ENCODE data around the gene TTC34.

Gene TTC34

GRCh38 chr1:2623571-2624337 is 177.7 kb downstream of the TTC34 start:
- no peak for DNase-seq (ENCODE audit: low spot score)

- DNase-seq (ENCODE audit: low spot score): no peak
Observed at GRCh38 chr1:2617971-2618470, 183.5 kb downstream of the TTC34 start.

- no peak for DNase-seq (ENCODE audit: low spot score)
Observed at GRCh38 chr1:2614145-2614544, 187.3 kb downstream of the TTC34 start.

- DNase-seq (ENCODE audit: low spot score): no peak
Observed at GRCh38 chr1:2612591-2613365, 188.7 kb downstream of the TTC34 start.

GRCh38 chr1:2611621-2612437 is 189.7 kb downstream of the TTC34 start:
- no peak for DNase-seq (ENCODE audit: low spot score)

- DNase-seq (ENCODE audit: low spot score): peak; percentile 62
Observed at GRCh38 chr1:2611031-2611501, 190.4 kb downstream of the TTC34 start.

GRCh38 chr1:2610036-2610959 is 191.2 kb downstream of the TTC34 start:
- DNase-seq (ENCODE audit: low spot score): no peak

- no peak for DNase-seq (ENCODE audit: low spot score)
Observed at GRCh38 chr1:2609319-2610035, 192.0 kb downstream of the TTC34 start.

- DNase-seq (ENCODE audit: low spot score): no peak
Observed at GRCh38 chr1:2607641-2608091, 193.8 kb downstream of the TTC34 start.

- DNase-seq (ENCODE audit: low spot score): no peak
Observed at GRCh38 chr1:2606881-2607621, 194.4 kb downstream of the TTC34 start.

GRCh38 chr1:2606396-2606880 is 195.1 kb downstream of the TTC34 start:
- DNase-seq (ENCODE audit: low spot score): no peak

- DNase-seq (ENCODE audit: low spot score): no peak
Observed at GRCh38 chr1:2605509-2606395, 195.7 kb downstream of the TTC34 start.

GRCh38 chr1:2604844-2605508 is 196.5 kb downstream of the TTC34 start:
- no peak for DNase-seq (ENCODE audit: low spot score)

- no peak for DNase-seq (ENCODE audit: low spot score)
Observed at GRCh38 chr1:2604156-2604843, 197.2 kb downstream of the TTC34 start.

- no peak for DNase-seq (ENCODE audit: low spot score)
Observed at GRCh38 chr1:2603521-2604155, 197.9 kb downstream of the TTC34 start.

- DNase-seq (ENCODE audit: low spot score): no peak
Observed at GRCh38 chr1:2602866-2603520, 198.5 kb downstream of the TTC34 start.
